Type B pancreatic cell (in vitro differentiated cells): ENCODE results near the gene HMCN2. TPM values are rescaled to one million over a fixed set of nuclear protein-coding genes. Genes with fewer than 3 reads are reported as not detected.
"Not testable (repeated sequence)": the region's sequence is repeated elsewhere in the genome, so short reads cannot be mapped to it uniquely, and the experiment has no call there.

ENCODE experiments used
- DNase-seq: peaks from one replicate; pipeline ENCODE4 v3.0.0; 2021; ENCODE audit warnings: mixed read lengths; ENCODE audit not compliant: unreplicated experiment; ENCODE audit errors: extremely low spot score
- H3K27ac Mint-ChIP-seq: 2 replicates; pipeline ENCODE4 v1.8.0; 2021; ENCODE audit warnings: mild to moderate bottlenecking, mixed read lengths
- H3K27me3 Mint-ChIP-seq: 2 replicates; pipeline ENCODE4 v1.8.0; 2021; ENCODE audit warnings: mixed read lengths
- H3K36me3 Mint-ChIP-seq: 2 replicates; pipeline ENCODE4 v1.8.0; 2021; ENCODE audit warnings: mixed read lengths
- H3K4me1 Mint-ChIP-seq: one replicate; pipeline ENCODE4 v1.8.0; 2021; ENCODE audit warnings: mixed read lengths; ENCODE audit not compliant: unreplicated experiment
- H3K4me3 Mint-ChIP-seq: 2 replicates; pipeline ENCODE4 v1.8.0; 2021; ENCODE audit warnings: mild to moderate bottlenecking, mixed read lengths
- H3K9me3 Mint-ChIP-seq: 2 replicates; pipeline ENCODE4 v1.8.0; 2021; ENCODE audit warnings: mixed read lengths
- total RNA-seq: library from RNA; stranded (reverse); gene quantifications from 2 replicates; pipeline ENCODE4 v1.2.1, GENCODE V29; 2021; ENCODE audit warnings: low replicate concordance
- TF ChIP-seq, protein P1 (sequence below): fragments of 200-600 bp; sonication (generic); conservative IDR thresholded peaks from 2 replicates; pipeline ENCODE4 v1.5.0; 2021; ENCODE audit warnings: antibody characterized with exemption, mild to moderate bottlenecking

HMCN2 gene
- total RNA-seq, 1 donor from 2014 or later: 0.12 TPM

DNA sequence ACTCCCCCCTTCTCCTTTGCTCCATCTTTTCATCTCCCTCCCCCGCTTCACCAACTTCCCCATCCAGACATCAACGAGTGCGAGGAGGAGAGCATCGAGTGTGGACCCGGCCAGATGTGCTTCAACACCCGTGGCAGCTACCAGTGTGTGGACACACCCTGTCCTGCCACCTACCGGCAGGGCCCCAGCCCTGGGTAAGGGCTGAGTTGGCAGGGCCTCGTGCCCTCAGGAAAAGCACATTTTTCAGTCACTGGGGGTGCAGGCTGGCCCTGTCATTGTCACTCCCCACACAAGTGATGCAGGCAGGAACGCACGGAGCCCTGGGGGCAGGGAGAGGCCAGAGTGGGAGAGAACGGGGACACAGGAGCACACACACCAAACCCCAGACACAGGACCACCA, 166.8 kb downstream of the HMCN2 start:
- peaks cover 3% of the 10 kb centered on the region for H3K4me1 Mint-ChIP-seq
- H3K9me3 Mint-ChIP-seq: no peaks in the 10 kb centered on the region
- H3K36me3 Mint-ChIP-seq: no peaks in the 10 kb centered on the region
- TF ChIP-seq, protein P1, sequence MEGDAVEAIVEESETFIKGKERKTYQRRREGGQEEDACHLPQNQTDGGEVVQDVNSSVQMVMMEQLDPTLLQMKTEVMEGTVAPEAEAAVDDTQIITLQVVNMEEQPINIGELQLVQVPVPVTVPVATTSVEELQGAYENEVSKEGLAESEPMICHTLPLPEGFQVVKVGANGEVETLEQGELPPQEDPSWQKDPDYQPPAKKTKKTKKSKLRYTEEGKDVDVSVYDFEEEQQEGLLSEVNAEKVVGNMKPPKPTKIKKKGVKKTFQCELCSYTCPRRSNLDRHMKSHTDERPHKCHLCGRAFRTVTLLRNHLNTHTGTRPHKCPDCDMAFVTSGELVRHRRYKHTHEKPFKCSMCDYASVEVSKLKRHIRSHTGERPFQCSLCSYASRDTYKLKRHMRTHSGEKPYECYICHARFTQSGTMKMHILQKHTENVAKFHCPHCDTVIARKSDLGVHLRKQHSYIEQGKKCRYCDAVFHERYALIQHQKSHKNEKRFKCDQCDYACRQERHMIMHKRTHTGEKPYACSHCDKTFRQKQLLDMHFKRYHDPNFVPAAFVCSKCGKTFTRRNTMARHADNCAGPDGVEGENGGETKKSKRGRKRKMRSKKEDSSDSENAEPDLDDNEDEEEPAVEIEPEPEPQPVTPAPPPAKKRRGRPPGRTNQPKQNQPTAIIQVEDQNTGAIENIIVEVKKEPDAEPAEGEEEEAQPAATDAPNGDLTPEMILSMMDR: no peak
- DNase-seq: no peak
- H3K27ac Mint-ChIP-seq: no peak overlapping the region
- no peak overlapping the region for H3K4me3 Mint-ChIP-seq
- H3K27me3 Mint-ChIP-seq: peaks cover 39% of the 10 kb centered on the region

DNA sequence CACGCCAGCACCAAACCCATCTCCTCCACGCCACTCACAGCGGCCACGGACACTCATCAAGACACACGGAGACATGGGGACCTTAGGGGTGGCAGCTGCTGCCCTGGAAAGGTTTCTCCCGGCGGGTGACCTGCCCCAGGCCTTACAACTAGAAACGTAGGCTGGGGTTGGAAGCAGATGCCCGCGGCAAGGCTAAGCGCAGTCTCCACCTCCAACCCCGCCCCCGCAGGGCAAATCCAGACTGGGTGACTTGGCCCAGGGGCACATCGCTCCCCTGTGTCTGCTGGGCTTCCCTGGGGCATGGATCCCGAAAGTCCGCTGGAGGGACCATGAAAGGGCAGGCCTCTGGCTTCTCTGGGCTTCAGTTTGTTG, 167.2 kb downstream of the HMCN2 start:
- Mint-ChIP-seq H3K9me3 (no peaks in the 10 kb centered on the region), H3K36me3 (no peaks in the 10 kb centered on the region), H3K4me3 (peak overlapping the region; percentile 47), H3K27me3 (peaks cover 39% of the 10 kb centered on the region), H3K27ac (no peak overlapping the region), H3K4me1 (peaks cover 5% of the 10 kb centered on the region)
- TF ChIP-seq, protein P1: no peak
- no peak for DNase-seq

- Mint-ChIP-seq H3K27me3 (peaks cover 39% of the 10 kb centered on the region), H3K27ac (no peak overlapping the region), H3K36me3 (no peaks in the 10 kb centered on the region), H3K9me3 (no peaks in the 10 kb centered on the region), H3K4me3 (peak overlapping the region; percentile 58), H3K4me1 (peaks cover 5% of the 10 kb centered on the region)
- TF ChIP-seq, protein P1: peak; percentile 82
- no peak for DNase-seq
Measured at GRCh38 chr9:130433168-130433946, 167.8 kb downstream of the HMCN2 start.

GRCh38 chr9:130433947-130434262, 168.3 kb downstream of the HMCN2 start:
- Mint-ChIP-seq H3K27me3 (peaks cover 39% of the 10 kb centered on the region), H3K4me3 (no peak overlapping the region), H3K4me1 (peaks cover 5% of the 10 kb centered on the region), H3K9me3 (no peaks in the 10 kb centered on the region), H3K27ac (no peak overlapping the region), H3K36me3 (no peaks in the 10 kb centered on the region)
- no peak for DNase-seq
- TF ChIP-seq, protein P1: no peak

DNA sequence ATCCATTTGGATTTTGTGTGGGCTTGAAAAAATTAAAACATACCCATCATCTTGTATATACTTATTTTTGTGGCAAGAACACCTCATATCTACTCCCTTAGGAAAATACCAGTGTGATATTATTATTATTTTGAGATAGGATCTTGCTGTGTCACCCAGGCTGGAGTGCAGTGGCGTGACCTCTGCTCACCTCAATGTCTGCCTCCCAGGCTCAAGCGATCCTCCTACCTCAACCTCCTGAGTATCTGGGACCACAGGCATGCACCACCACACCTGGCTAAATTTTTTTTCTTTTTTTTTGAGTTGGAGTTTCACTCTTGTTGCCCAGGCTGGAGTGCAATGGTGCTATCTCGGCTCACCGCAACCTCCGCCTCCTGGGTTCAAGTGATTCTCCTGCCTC, 169.1 kb downstream of the HMCN2 start:
- not testable (repeated sequence) for H3K36me3 Mint-ChIP-seq, H3K9me3 Mint-ChIP-seq, H3K27ac Mint-ChIP-seq, DNase-seq, H3K4me3 Mint-ChIP-seq, H3K4me1 Mint-ChIP-seq
- peaks cover 39% of the 10 kb centered on the region for H3K27me3 Mint-ChIP-seq

DNA sequence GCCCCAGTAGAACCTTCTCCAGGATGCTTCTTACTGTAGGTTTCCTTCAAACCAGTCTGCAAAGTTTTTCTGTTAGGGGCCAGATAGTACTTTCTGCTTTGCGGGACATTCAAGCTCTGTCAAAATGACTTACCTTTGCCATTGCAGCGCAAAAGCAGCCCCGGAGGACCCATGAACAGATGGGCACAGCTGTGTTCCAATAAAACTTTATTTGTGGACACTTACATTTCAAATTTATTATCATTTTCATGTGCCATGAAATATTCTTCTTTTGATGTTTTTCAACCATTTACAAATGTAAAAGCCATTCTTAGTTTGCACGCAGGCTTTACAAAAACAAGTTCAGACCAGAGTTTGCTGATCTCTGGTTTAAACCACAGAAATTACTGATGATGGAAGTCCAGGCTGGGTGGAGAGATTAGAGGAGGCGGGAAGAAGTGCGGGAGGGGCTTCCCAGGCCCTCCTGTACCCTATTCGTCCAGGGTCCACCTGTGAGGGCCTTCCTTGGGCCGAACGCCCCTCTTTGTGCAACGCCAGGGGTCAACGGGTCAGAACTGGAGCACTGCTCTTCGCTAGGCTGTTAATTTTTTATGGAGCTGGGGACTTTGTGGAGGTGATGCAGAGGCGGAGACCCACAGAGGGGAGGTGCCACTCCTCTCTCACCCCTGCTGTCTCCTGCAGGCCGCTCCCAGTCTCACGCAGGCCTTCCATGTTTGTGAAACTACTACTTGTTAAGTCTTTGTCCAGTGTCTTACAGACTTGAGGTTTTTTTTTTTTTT, 171.6 kb downstream of the HMCN2 start:
- TF ChIP-seq, protein P1: no peak
- Mint-ChIP-seq H3K27me3 (peaks cover 34% of the 10 kb centered on the region), H3K9me3 (peaks cover 5% of the 10 kb centered on the region), H3K4me1 (peaks cover 5% of the 10 kb centered on the region), H3K36me3 (no peaks in the 10 kb centered on the region), H3K27ac (no peak overlapping the region), H3K4me3 (no peak overlapping the region)
- DNase-seq: no peak
